HepG2 (cell line): ENCODE data around the gene SBNO2. TPM values are rescaled to one million over a fixed set of nuclear protein-coding genes. Genes with fewer than 3 reads are reported as not detected.

Experiments
- FOXO1 ChIP-seq: sonication (generic); formaldehyde crosslinking; IDR thresholded peaks from 2 replicates; pipeline ENCODE4 v1.4.0; 2020; ENCODE audit warnings: missing genetic modification reagents
- FOXO4 ChIP-seq: sonication (generic); formaldehyde crosslinking; conservative IDR thresholded peaks from 2 replicates; pipeline ENCODE4 v1.8.1; 2023; ENCODE audit warnings: missing genetic modification reagents
- HNF4G ChIP-seq, 2 experiments: sonication (generic) in 1 of 2; formaldehyde crosslinking in 1 of 2; IDR thresholded peaks; 2 replicates each; pipeline versions ENCODE4 v1.4.0 to v1.6.1; 2011 to 2020; ENCODE audit warnings: borderline replicate concordance in 2 of 2, low read depth in 2 of 2, mild to moderate bottlenecking in 2 of 2, low read length in 1 of 2, missing genetic modification reagents in 1 of 2, moderate library complexity in 1 of 2
- KIAA2018 ChIP-seq: sonication (generic); formaldehyde crosslinking; IDR thresholded peaks from 2 replicates; pipeline ENCODE4 v1.5.0; 2020; ENCODE audit warnings: mild to moderate bottlenecking, missing genetic modification reagents, borderline replicate concordance
- KMT2B ChIP-seq: IDR thresholded peaks from 2 replicates; pipeline ENCODE4 v1.6.1; 2016; ENCODE audit warnings: missing genetic modification reagents, missing compliant biosample characterization
- PRDM10 ChIP-seq: sonication (generic); formaldehyde crosslinking; IDR thresholded peaks from 2 replicates; pipeline ENCODE4 v1.4.0; 2020; ENCODE audit warnings: low read depth, missing genetic modification reagents
- RNF2 ChIP-seq: fragments of 450-650 bp; conservative IDR thresholded peaks from 2 replicates; pipeline ENCODE4 v1.6.1; 2016; ENCODE audit warnings: low read depth
- SMC3 ChIP-seq: IDR thresholded peaks from 2 replicates; pipeline ENCODE4 v1.6.1; 2011; ENCODE audit warnings: low read length, improper control_type of control experiment
- ZNF124 ChIP-seq: sonication (generic); formaldehyde crosslinking; IDR thresholded peaks from 2 replicates; pipeline ENCODE4 v1.4.0; 2020; ENCODE audit warnings: missing genetic modification reagents
- ZNF644 ChIP-seq: IDR thresholded peaks from 2 replicates; pipeline ENCODE4 v1.6.1; 2016; ENCODE audit warnings: low read depth
- ZNF879 ChIP-seq: sonication (generic); formaldehyde crosslinking; IDR thresholded peaks from 2 replicates; pipeline ENCODE4 v1.8.1; 2023; ENCODE audit warnings: missing genetic modification reagents
- polyA plus RNA-seq, 8 experiments: library from polyadenylated mRNA; depleted of rRNA in 3 of 8; stranded (reverse) in 7 of 8; unstranded in 1 of 8; fragments of >200 nt; fragmentation: Illumina TruSeq in 4 of 8; extraction: Trizol in 4 of 8; gene quantifications; 2 replicates each; pipeline versions ENCODE4 v1.2.1 to v1.2.3, GENCODE V29; 2011 to 2016; ENCODE audit warnings: low read depth in 4 of 8, missing spikeins in 1 of 8, mixed read lengths in 1 of 8; ENCODE audit not compliant: insufficient read depth in 1 of 8
- total RNA-seq, 5 experiments: library from RNA; depleted of rRNA; stranded (reverse); fragments of >200 nt; fragmentation: Illumina TruSeq; extraction: Trizol; gene quantifications; 2 replicates each; pipeline ENCODE4 v1.2.3, GENCODE V29; 2016; ENCODE audit warnings: low read depth in 1 of 5

Gene SBNO2
- total and polyA plus RNA-seq, 2 of the 13 experiments (the other 11 are each of a cell fraction or from before 2014, with no cell fraction given): 8.6 to 10.4 TPM

- peak; percentile 82 for TF ChIP-seq PRDM10 (CRISPR knock-in tag)
- no peak for TF ChIP-seq HNF4G (IDR thresholded peaks at IDR 0.05; ENCODE audit: borderline replicate concordance, low read depth, low read length)
- TF ChIP-seq HNF4G (CRISPR knock-in tag; IDR thresholded peaks at IDR 0.05; ENCODE audit: borderline replicate concordance, low read depth): no peak
- peak; percentile 52 for TF ChIP-seq FOXO1
- no peak for TF ChIP-seq ZNF644
- no peak for TF ChIP-seq SMC3
- TF ChIP-seq ZNF879 (CRISPR knock-in tag): no peak
- TF ChIP-seq ZNF124 (CRISPR knock-in tag): 0 out of 2 replicates have a peak, but pooled peaks have one; percentile 57
- TF ChIP-seq KMT2B (CRISPR knock-in tag): peak; percentile 35; the same call in 1 of the 2 replicates
- no peak for TF ChIP-seq KIAA2018
- no peak for TF ChIP-seq FOXO4
- TF ChIP-seq RNF2: no peak
These were observed 78.9 kb downstream of the SBNO2 start, which contains the start of gene POLR2E (continued) for GRCh38 chr19:1094978-1095701.
